ENCODE results near the gene ABCC11.

Gene ABCC11

GRCh38 chr16:48157794-48158193, 89.5 kb downstream of the ABCC11 start:
- in situ Hi-C loops (cut with MboI; ENCODE audit: low pct_unique_long_range_greater_than_20kb, low sequenced_read_pairs, unreplicated experiment) = loop anchor here (10.0 kb wide), 1 partner anchor 1013 kb away; the partner anchor contains the start of gene NETO2
- no peak for DNase-seq (ENCODE audit: low spot score)
- no peak for TF ChIP-seq CTCF (IDR thresholded peaks at IDR 0.05; ENCODE audit: extremely low read depth, insufficient read depth, missing control alignments)

GRCh38 chr16:48157302-48157701, 90.0 kb downstream of the ABCC11 start:
- in situ Hi-C loops (cut with MboI; ENCODE audit: low pct_unique_long_range_greater_than_20kb, low sequenced_read_pairs, unreplicated experiment) = loop anchor here (10.0 kb wide), 1 partner anchor 1013 kb away; the partner anchor contains the start of gene NETO2

GRCh38 chr16:48156790-48157209, 90.5 kb downstream of the ABCC11 start:
- in situ Hi-C loops (cut with MboI; ENCODE audit: low pct_unique_long_range_greater_than_20kb, low sequenced_read_pairs, unreplicated experiment) = loop anchor here (10.0 kb wide), 1 partner anchor 1012 kb away; the partner anchor contains the start of gene NETO2
- TF ChIP-seq CTCF (IDR thresholded peaks at IDR 0.05; ENCODE audit: extremely low read depth, insufficient read depth, missing control alignments) = peak; percentile 99
- peak; percentile 74 for DNase-seq (ENCODE audit: low spot score)

More at GRCh38 chr16:48157302-48157701, 90.0 kb downstream of the ABCC11 start:
- no peak for DNase-seq (ENCODE audit: low spot score)
- no peak for TF ChIP-seq CTCF (IDR thresholded peaks at IDR 0.05; ENCODE audit: extremely low read depth, insufficient read depth, missing control alignments)

- in situ Hi-C loops (cut with MboI; ENCODE audit: low pct_unique_long_range_greater_than_20kb, low sequenced_read_pairs, unreplicated experiment) = loop anchor here (10.0 kb wide), 1 partner anchor 1011 kb away; the partner anchor contains the start of gene NETO2
Observed at GRCh38 chr16:48155926-48156789, 91.2 kb downstream of the ABCC11 start, which contains the start of gene ABCC12. TSS of gene ABCC12 (minus strand) at chr16:48155993. CDS start at chr16:48146424, 9,569 bp downstream.

GRCh38 chr16:48153774-48154173, 93.6 kb downstream of the ABCC11 start:
- no peak for TF ChIP-seq CTCF (IDR thresholded peaks at IDR 0.05; ENCODE audit: extremely low read depth, insufficient read depth, missing control alignments)

More at GRCh38 chr16:48155926-48156789, 91.2 kb downstream of the ABCC11 start, which contains the start of gene ABCC12:
- DNase-seq (ENCODE audit: low spot score) = no peak
- TF ChIP-seq CTCF (IDR thresholded peaks at IDR 0.05; ENCODE audit: extremely low read depth, insufficient read depth, missing control alignments) = no peak

GRCh38 chr16:48152226-48152625, 95.1 kb downstream of the ABCC11 start:
- DNase-seq (ENCODE audit: low spot score) = no peak
- in situ Hi-C loops (cut with MboI; ENCODE audit: low pct_unique_long_range_greater_than_20kb, low sequenced_read_pairs, unreplicated experiment) = loop anchor here (10.0 kb wide), 1 partner anchor 1007 kb away; the partner anchor contains the start of gene NETO2
- no peak for TF ChIP-seq CTCF (IDR thresholded peaks at IDR 0.05; ENCODE audit: extremely low read depth, insufficient read depth, missing control alignments)

More at GRCh38 chr16:48153774-48154173, 93.6 kb downstream of the ABCC11 start:
- no peak for DNase-seq (ENCODE audit: low spot score)
- in situ Hi-C loops (cut with MboI; ENCODE audit: low pct_unique_long_range_greater_than_20kb, low sequenced_read_pairs, unreplicated experiment) = loop anchor here (10.0 kb wide), 1 partner anchor 1009 kb away; the partner anchor contains the start of gene NETO2

All from GM13977 (cell line).